MM.1S (cell line): ENCODE measurements around the gene PTPRE.

Experiments
- DNase-seq: peaks from one replicate; pipeline ENCODE4 v3.0.0-alpha.2; 2015
- H2AFZ ChIP-seq: fragments of 300-600 bp; sonication (generic); 2 replicates; pipeline ENCODE4 v1.6.0; 2016; ENCODE audit warnings: antibody characterized with exemption, low read length
- H3F3A ChIP-seq: fragments of 300-600 bp; sonication (generic); 2 replicates; pipeline ENCODE4 v1.6.1; 2016; ENCODE audit warnings: mild to moderate bottlenecking, antibody characterized with exemption, low read length, moderate library complexity, mixed read lengths; ENCODE audit not compliant: insufficient read depth
- H3K27ac ChIP-seq: fragments of 300-600 bp; sonication (generic); 2 replicates; pipeline ENCODE4 v1.5.1; 2016; ENCODE audit warnings: mild to moderate bottlenecking, low read length
- H3K27me3 ChIP-seq: fragments of 300-600 bp; sonication (generic); replicated peaks from 2 replicates; pipeline ENCODE4 v1.6.0; 2016; ENCODE audit warnings: low read length; ENCODE audit not compliant: insufficient read depth
- H3K36me3 ChIP-seq: fragments of 300-600 bp; sonication (generic); replicated peaks from 2 replicates; pipeline ENCODE4 v1.6.1; 2016; ENCODE audit warnings: mild to moderate bottlenecking, low read length, mixed read lengths; ENCODE audit not compliant: insufficient read depth
- H3K4me1 ChIP-seq: fragments of 300-600 bp; sonication (generic); 2 replicates; pipeline ENCODE4 v1.6.1; 2016; ENCODE audit warnings: low read length, mixed read lengths
- H3K4me2 ChIP-seq: fragments of 300-600 bp; sonication (generic); 2 replicates; pipeline ENCODE4 v1.6.0; 2016; ENCODE audit warnings: low read depth, low read length
- H3K4me3 ChIP-seq: fragments of 300-600 bp; sonication (generic); 2 replicates; pipeline ENCODE4 v1.5.1; 2016; ENCODE audit warnings: low read length, mixed read lengths
- H3K79me2 ChIP-seq: fragments of 300-600 bp; sonication (generic); 2 replicates; pipeline ENCODE4 v1.6.1; 2016; ENCODE audit warnings: mixed run types, low read length, mixed read lengths
- H3K9ac ChIP-seq: fragments of 300-600 bp; sonication (generic); 2 replicates; pipeline ENCODE4 v1.6.1; 2016; ENCODE audit warnings: low read length, mixed read lengths
- H3K9me2 ChIP-seq: fragments of 300-600 bp; sonication (generic); replicated peaks from 2 replicates; pipeline ENCODE4 v1.6.1; 2016; ENCODE audit warnings: mild to moderate bottlenecking, low read length, mixed read lengths; ENCODE audit not compliant: insufficient read depth
- H3K9me3 ChIP-seq: fragments of 300-600 bp; sonication (generic); replicated peaks from 2 replicates; pipeline ENCODE4 v1.6.1; 2016; ENCODE audit warnings: mild to moderate bottlenecking, low read length, mixed read lengths; ENCODE audit not compliant: insufficient read depth
- H4K20me1 ChIP-seq: fragments of 300-600 bp; sonication (generic); 2 replicates; pipeline ENCODE4 v1.6.1; 2016; ENCODE audit warnings: mild to moderate bottlenecking, low read length, moderate library complexity, mixed read lengths; ENCODE audit not compliant: insufficient read depth
- CTCF ChIP-seq: fragments of 300-600 bp; sonication (generic); IDR thresholded peaks from 2 replicates; pipeline ENCODE4 v1.5.1; 2016; ENCODE audit warnings: antibody characterized with exemption, low read length, mixed read lengths
- EZH2 ChIP-seq: fragments of 300-600 bp; sonication (generic); optimal IDR thresholded peaks from 2 replicates; pipeline ENCODE3; 2017; ENCODE audit warnings: low read depth, mild to moderate bottlenecking, antibody characterized with exemption, low read length, mixed read lengths
- EZH2phosphoT487 ChIP-seq: fragments of 300-600 bp; sonication (generic); IDR thresholded peaks from 2 replicates; pipeline ENCODE4 v1.6.1; 2018; ENCODE audit warnings: antibody characterized with exemption, low read length

Gene PTPRE

GRCh38 chr10:127872011-127872761 is 34.7 kb upstream of the PTPRE start:
- Histone ChIP-seq H3K4me2 (no peak overlapping the region), H3K9me3 (no peaks in the 10 kb centered on the region), H4K20me1 (no peaks in the 10 kb centered on the region), H3K4me1 (no peaks in the 10 kb centered on the region), H3K27me3 (no peaks in the 10 kb centered on the region), H3K4me3 (no peak overlapping the region), H2AFZ (no peak overlapping the region), H3K79me2 (no peaks in the 10 kb centered on the region), H3K9me2 (no peaks in the 10 kb centered on the region), H3F3A (no peaks in the 10 kb centered on the region), H3K9ac (no peak overlapping the region), H3K36me3 (no peaks in the 10 kb centered on the region), H3K27ac (no peak overlapping the region)
- DNase-seq: no peak
- TF ChIP-seq EZH2 (no peak), EZH2phosphoT487 (no peak), CTCF (no peak)

- no peaks in the 10 kb centered on the region for H4K20me1 ChIP-seq
- no peaks in the 10 kb centered on the region for H3F3A ChIP-seq
- no peak overlapping the region for H3K27ac ChIP-seq
- no peaks in the 10 kb centered on the region for H3K4me1 ChIP-seq
- TF ChIP-seq EZH2phosphoT487 (no peak), EZH2 (no peak), CTCF (no peak)
- no peaks in the 10 kb centered on the region for H3K9me3 ChIP-seq
- H3K36me3 ChIP-seq: no peaks in the 10 kb centered on the region
- no peaks in the 10 kb centered on the region for H3K79me2 ChIP-seq
- no peaks in the 10 kb centered on the region for H3K9me2 ChIP-seq
- no peaks in the 10 kb centered on the region for H3K27me3 ChIP-seq
- no peak overlapping the region for H3K9ac ChIP-seq
- no peak overlapping the region for H3K4me2 ChIP-seq
- DNase-seq: no peak
- H2AFZ ChIP-seq: no peak overlapping the region
- no peak overlapping the region for H3K4me3 ChIP-seq
Measured at GRCh38 chr10:127872871-127873600, 33.9 kb upstream of the PTPRE start.

- TF ChIP-seq CTCF (no peak), EZH2phosphoT487 (no peak), EZH2 (no peak)
- H3K27me3 ChIP-seq: no peaks in the 10 kb centered on the region
- H4K20me1 ChIP-seq: no peaks in the 10 kb centered on the region
- no peaks in the 10 kb centered on the region for H3K9me2 ChIP-seq
- no peaks in the 10 kb centered on the region for H3F3A ChIP-seq
- H3K4me3 ChIP-seq: no peak overlapping the region
- H3K9me3 ChIP-seq: no peaks in the 10 kb centered on the region
- H3K4me1 ChIP-seq: no peaks in the 10 kb centered on the region
- H3K27ac ChIP-seq: no peak overlapping the region
- H3K36me3 ChIP-seq: no peaks in the 10 kb centered on the region
- DNase-seq: no peak
- H3K79me2 ChIP-seq: no peaks in the 10 kb centered on the region
- no peak overlapping the region for H3K4me2 ChIP-seq
- no peak overlapping the region for H3K9ac ChIP-seq
- no peak overlapping the region for H2AFZ ChIP-seq
Measured at GRCh38 chr10:127873901-127874470, 32.9 kb upstream of the PTPRE start.
